Neural cell (in vitro differentiated cells): Measurements from ENCODE around the gene NEU2. TPM values are rescaled to one million over a fixed set of nuclear protein-coding genes. Genes with fewer than 3 reads are reported as not detected.

Source experiments
- H2AFZ ChIP-seq: fragments of 200-600, 300-800 bp; sonication (generic), shearing (Covaris generic); 2 replicates; pipeline ENCODE4 v1.6.0; 2014; ENCODE audit warnings: low read depth, mild to moderate bottlenecking, antibody characterized with exemption, low read length, moderate library complexity
- H3F3A ChIP-seq: fragments of 200-600 bp; shearing (Covaris generic); 2 replicates; pipeline ENCODE4 v1.6.1; 2016; ENCODE audit warnings: mild to moderate bottlenecking, moderate library complexity, mixed read lengths, antibody characterized with exemption, low read length; ENCODE audit not compliant: insufficient read depth, poor library complexity, severe bottlenecking
- H3K27ac ChIP-seq: fragments of 200-600, 300-800 bp; sonication (generic), shearing (Covaris generic); 2 replicates; pipeline ENCODE4 v1.5.1; 2014; ENCODE audit warnings: mild to moderate bottlenecking, low read length, moderate library complexity
- H3K27me3 ChIP-seq: fragments of 300-800, 200-600 bp; sonication (generic), shearing (Covaris generic); 2 replicates; pipeline ENCODE4 v1.6.0; 2014; ENCODE audit warnings: mild to moderate bottlenecking, low read depth, low read length, moderate library complexity; ENCODE audit not compliant: insufficient read depth
- H3K36me3 ChIP-seq: fragments of 300-800, 200-600 bp; sonication (generic), shearing (Covaris generic); 2 replicates; pipeline ENCODE4 v1.5.1; 2014; ENCODE audit warnings: mild to moderate bottlenecking, antibody characterized with exemption, low read length, moderate library complexity; ENCODE audit not compliant: insufficient read depth
- H3K4me2 ChIP-seq: fragments of 300-800, 200-600 bp; sonication (generic), shearing (Covaris generic); 2 replicates; pipeline ENCODE4 v1.6.0; 2014; ENCODE audit warnings: mild to moderate bottlenecking, low read length
- H3K4me3 ChIP-seq: fragments of 300-800, 200-600 bp; sonication (generic), shearing (Covaris generic); 2 replicates; pipeline ENCODE4 v1.5.1; 2014; ENCODE audit warnings: mild to moderate bottlenecking, low read length, moderate library complexity
- H3K79me2 ChIP-seq: fragments of 200-600 bp; shearing (Covaris generic); replicated peaks from 2 replicates; pipeline ENCODE4 v1.6.0; 2014; ENCODE audit warnings: mild to moderate bottlenecking, low read length, moderate library complexity; ENCODE audit not compliant: insufficient read depth
- H3K9ac ChIP-seq: fragments of 300-800, 200-600 bp; sonication (generic), shearing (Covaris generic); 2 replicates; pipeline ENCODE4 v1.6.1; 2016; ENCODE audit warnings: mild to moderate bottlenecking, low read length, mixed read lengths
- H3K9me2 ChIP-seq: fragments of 200-600 bp; shearing (Covaris generic); 2 replicates; pipeline ENCODE4 v1.6.1; 2016; ENCODE audit warnings: mild to moderate bottlenecking, low read length, mixed read lengths; ENCODE audit not compliant: insufficient read depth
- H3K9me3 ChIP-seq: fragments of 200-600, 300-800 bp; sonication (generic), shearing (Covaris generic); 2 replicates; pipeline ENCODE4 v1.6.1; 2016; ENCODE audit warnings: mild to moderate bottlenecking, mixed run types, low read length, moderate library complexity, mixed read lengths
- H4K20me1 ChIP-seq: fragments of 200-600 bp; shearing (Covaris generic); 2 replicates; pipeline ENCODE4 v1.6.1; 2016; ENCODE audit warnings: mild to moderate bottlenecking, mixed run types; ENCODE audit not compliant: insufficient read depth
- CTCF ChIP-seq: fragments of 450-650 bp; IDR thresholded peaks from 2 replicates; pipeline ENCODE4 v1.5.1; 2014; ENCODE audit warnings: antibody characterized with exemption, mild to moderate bottlenecking, moderate library complexity; ENCODE audit not compliant: poor library complexity, severe bottlenecking
- EP300 ChIP-seq: fragments of 450-650 bp; conservative IDR thresholded peaks from 2 replicates; pipeline ENCODE4 v1.6.1; 2014; ENCODE audit warnings: antibody characterized with exemption, mild to moderate bottlenecking, moderate library complexity; ENCODE audit not compliant: poor library complexity, severe bottlenecking
- EZH2 ChIP-seq: fragments of 200-600, 300-800 bp; shearing (Covaris generic), sonication (generic); IDR thresholded peaks from 2 replicates; pipeline ENCODE4 v1.6.1; 2014; ENCODE audit warnings: antibody characterized with exemption, low read length, borderline replicate concordance, mild to moderate bottlenecking; ENCODE audit not compliant: insufficient read depth, poor library complexity, severe bottlenecking
- MXI1 ChIP-seq: fragments of 450-650 bp; conservative IDR thresholded peaks from 2 replicates; pipeline ENCODE4 v1.6.1; 2014; ENCODE audit warnings: antibody characterized with exemption, mild to moderate bottlenecking; ENCODE audit not compliant: poor library complexity, severe bottlenecking
- POLR2AphosphoS5 ChIP-seq: IDR thresholded peaks from 2 replicates; pipeline ENCODE4 v1.6.1; 2012
- RAD21 ChIP-seq: fragments of 450-650 bp; conservative IDR thresholded peaks from 2 replicates; pipeline ENCODE4 v1.6.1; 2014; ENCODE audit warnings: antibody characterized with exemption, mild to moderate bottlenecking, moderate library complexity
- REST ChIP-seq: IDR thresholded peaks from 2 replicates; pipeline ENCODE4 v1.6.1; 2012; ENCODE audit warnings: borderline replicate concordance
- SMC3 ChIP-seq: fragments of 450-650 bp; conservative IDR thresholded peaks from 2 replicates; pipeline ENCODE4 v1.6.1; 2014; ENCODE audit warnings: antibody characterized with exemption, mild to moderate bottlenecking, moderate library complexity; ENCODE audit not compliant: poor library complexity
- TAF1 ChIP-seq: IDR thresholded peaks from 2 replicates; pipeline ENCODE4 v1.6.1; 2012; ENCODE audit warnings: low read depth
- polyA plus RNA-seq: library from polyadenylated mRNA; depleted of rRNA; stranded (reverse); fragments of >200 nt; gene quantifications from 2 replicates; pipeline ENCODE4 v1.2.3, GENCODE V29; 2014

Gene NEU2
- polyA plus RNA-seq, 1 donor from 2014 or later: not detected

- Histone ChIP-seq H4K20me1 (no peaks in the 10 kb centered on the region), H2AFZ (no peak overlapping the region), H3K9me2 (no peaks in the 10 kb centered on the region), H3K79me2 (no peaks in the 10 kb centered on the region), H3F3A (no peaks in the 10 kb centered on the region), H3K27ac (no peak overlapping the region), H3K4me2 (no peak overlapping the region), H3K9ac (no peak overlapping the region), H3K9me3 (no peaks in the 10 kb centered on the region), H3K36me3 (no peaks in the 10 kb centered on the region), H3K4me3 (no peak overlapping the region), H3K27me3 (no peaks in the 10 kb centered on the region)
- TF ChIP-seq SMC3 (no peak), REST (no peak), EP300 (no peak), RAD21 (no peak), MXI1 (no peak), EZH2 (no peak), TAF1 (no peak), POLR2AphosphoS5 (no peak), CTCF (no peak)
Observed at GRCh38 chr2:233021771-233022170, 10.7 kb upstream of the NEU2 start.

GRCh38 chr2:233022561-233022960 is 9.9 kb upstream of the NEU2 start:
- H3K36me3 ChIP-seq: no peaks in the 10 kb centered on the region
- H3K27ac ChIP-seq: no peak overlapping the region
- H4K20me1 ChIP-seq: no peaks in the 10 kb centered on the region
- H3K9me3 ChIP-seq: no peaks in the 10 kb centered on the region
- TF ChIP-seq EZH2 (no peak), SMC3 (no peak), MXI1 (no peak), REST (no peak), TAF1 (no peak), EP300 (no peak), POLR2AphosphoS5 (no peak), CTCF (no peak), RAD21 (no peak)
- H3K4me3 ChIP-seq: no peak overlapping the region
- no peaks in the 10 kb centered on the region for H3F3A ChIP-seq
- no peak overlapping the region for H3K9ac ChIP-seq
- H3K9me2 ChIP-seq: no peaks in the 10 kb centered on the region
- no peaks in the 10 kb centered on the region for H3K27me3 ChIP-seq
- no peak overlapping the region for H3K4me2 ChIP-seq
- no peak overlapping the region for H2AFZ ChIP-seq
- no peaks in the 10 kb centered on the region for H3K79me2 ChIP-seq
